ENCODE data around the gene KIF5B. TPM values are rescaled to one million over a fixed set of nuclear protein-coding genes. Genes with fewer than 3 reads are reported as not detected.
"Not testable (repeated sequence)": the region's sequence is repeated elsewhere in the genome, so short reads cannot be mapped to it uniquely, and the experiment has no call there.

KIF5B gene
- total RNA-seq, 4 donors from 2014 or later: 170 to 345 (median 288) TPM

GRCh38 chr10:31977440-31978155 is 78.6 kb downstream of the KIF5B start:
- TF ChIP-seq POLR2A (IDR thresholded peaks at IDR 0.05) (no peak), EP300 (IDR thresholded peaks at IDR 0.05) (no peak), CTCF (IDR thresholded peaks at IDR 0.05) (no peak), POLR2AphosphoS5 (IDR thresholded peaks at IDR 0.05) (no peak)
- H3K9me3 ChIP-seq: no peaks in the 10 kb centered on the region
- no peaks in the 10 kb centered on the region for H3K4me1 ChIP-seq
- H3K36me3 ChIP-seq: no peaks in the 10 kb centered on the region
- WGBS, 2 donors (ENCODE audit: low coverage in 1 of 2): 61 to 68% methylated on average over 5 of the region's 5 CpGs
- no peaks in the 10 kb centered on the region for H3K27me3 ChIP-seq
- no peak overlapping the region for H3K4me3 ChIP-seq
- H3K27ac ChIP-seq: no peak overlapping the region
- peak; percentile 22 for ATAC-seq

GRCh38 chr10:31975157-31975765 is 81.0 kb downstream of the KIF5B start:
- ATAC-seq: no peak
- H3K27me3 ChIP-seq: no peaks in the 10 kb centered on the region
- H3K4me1 ChIP-seq: no peaks in the 10 kb centered on the region
- no peak overlapping the region for H3K4me3 ChIP-seq
- no peaks in the 10 kb centered on the region for H3K36me3 ChIP-seq
- no peak for TF ChIP-seq EP300 (IDR thresholded peaks at IDR 0.05)
- no peak for TF ChIP-seq POLR2A (IDR thresholded peaks at IDR 0.05)
- TF ChIP-seq CTCF (IDR thresholded peaks at IDR 0.05): no peak
- TF ChIP-seq POLR2AphosphoS5 (IDR thresholded peaks at IDR 0.05): no peak
- H3K9me3 ChIP-seq: no peaks in the 10 kb centered on the region
- 86 to 95% methylated on average over 6 of the region's 6 CpGs for WGBS, 2 donors (ENCODE audit: low coverage in 1 of 2)
- no peak overlapping the region for H3K27ac ChIP-seq

GRCh38 chr10:31974434-31975124 is 81.6 kb downstream of the KIF5B start:
- no peaks in the 10 kb centered on the region for H3K36me3 ChIP-seq
- 64 to 73% methylated on average over 2 to 4 of the region's 4 CpGs for WGBS, 2 donors (ENCODE audit: low coverage in 1 of 2)
- no peak overlapping the region for H3K4me3 ChIP-seq
- ATAC-seq: no peak
- TF ChIP-seq EP300 (IDR thresholded peaks at IDR 0.05): no peak
- TF ChIP-seq POLR2A (IDR thresholded peaks at IDR 0.05): no peak
- no peak for TF ChIP-seq CTCF (IDR thresholded peaks at IDR 0.05)
- TF ChIP-seq POLR2AphosphoS5 (IDR thresholded peaks at IDR 0.05): no peak
- H3K27me3 ChIP-seq: no peaks in the 10 kb centered on the region
- H3K4me1 ChIP-seq: no peaks in the 10 kb centered on the region
- H3K9me3 ChIP-seq: no peaks in the 10 kb centered on the region
- H3K27ac ChIP-seq: no peak overlapping the region

- H3K27ac ChIP-seq: no peak overlapping the region
- 91% methylated on average over 9 of the region's 9 CpGs for WGBS, 2 donors (ENCODE audit: low coverage in 1 of 2)
- TF ChIP-seq EP300 (IDR thresholded peaks at IDR 0.05) (no peak), POLR2A (IDR thresholded peaks at IDR 0.05) (no peak), POLR2AphosphoS5 (IDR thresholded peaks at IDR 0.05) (no peak), CTCF (IDR thresholded peaks at IDR 0.05) (no peak)
- H3K27me3 ChIP-seq: no peaks in the 10 kb centered on the region
- no peak overlapping the region for H3K4me3 ChIP-seq
- ATAC-seq: no peak
- H3K36me3 ChIP-seq: no peaks in the 10 kb centered on the region
- H3K4me1 ChIP-seq: no peaks in the 10 kb centered on the region
- H3K9me3 ChIP-seq: no peaks in the 10 kb centered on the region
Observed at GRCh38 chr10:31972519-31973041, 83.6 kb downstream of the KIF5B start.

GRCh38 chr10:31969847-31970246 is 86.4 kb downstream of the KIF5B start:
- not testable (repeated sequence) for H3K9me3 ChIP-seq, H3K4me3 ChIP-seq, H3K4me1 ChIP-seq, H3K36me3 ChIP-seq, H3K27ac ChIP-seq, H3K27me3 ChIP-seq, ATAC-seq
- WGBS, 2 donors (ENCODE audit: low coverage in 1 of 2): no CpG with 5 or more reads among the region's 32 CpGs
